ENCODE measurements around the gene CARNS1.
A peak's percentile ranks its signal among the peaks of the same experiment; 100 is the strongest.

CARNS1 gene

DNA sequence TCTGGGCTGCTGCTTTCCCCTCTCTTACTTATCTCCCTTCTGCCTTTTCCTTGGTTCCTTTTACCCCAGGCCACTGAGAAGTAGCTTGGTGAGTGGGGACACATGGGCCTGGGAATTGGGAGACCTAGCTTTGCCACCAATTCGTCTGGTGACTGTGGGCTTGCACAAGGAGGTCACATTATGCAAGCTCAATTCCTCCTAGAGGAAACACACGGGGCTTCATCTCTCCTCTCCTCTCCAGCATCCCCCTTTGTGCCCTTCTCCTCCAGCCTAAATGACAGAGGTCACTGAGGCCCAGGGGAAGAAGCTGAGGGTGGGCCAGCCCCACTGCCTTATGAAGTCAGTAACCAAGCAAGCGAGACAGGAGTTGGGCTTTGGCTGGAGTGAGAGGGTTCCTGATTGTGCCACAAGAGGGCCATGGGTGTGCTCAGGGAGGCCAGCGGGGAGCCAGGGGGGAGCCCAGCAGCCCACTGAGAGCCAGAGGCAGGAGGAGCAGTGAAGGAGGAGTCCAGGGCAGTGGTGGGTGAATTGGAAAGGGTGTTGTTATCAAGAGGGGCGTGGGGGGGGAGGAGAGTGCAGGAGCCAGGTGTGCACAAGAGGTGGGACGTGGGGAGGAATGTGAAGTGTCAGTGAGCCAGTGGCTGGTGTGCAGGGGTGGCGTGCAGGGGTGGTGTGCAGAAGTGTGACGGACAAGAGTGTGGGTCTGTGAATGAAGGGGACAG lies 44.1 kb upstream of the CARNS1 start:
- ChIA-PET CTCF (interaction anchor here (0.6 to 4.0 kb wide), 5 partner anchors 9 to 807 kb away, joined by 4 to 25 read pairs (median 5); partner anchors contain the start of gene PPP1CA), POLR2A (interaction anchor here (1.0 to 2.1 kb wide), 4 partner anchors 10 to 20 kb away, joined by 3 to 10 read pairs (median 4); partner anchors contain the start of gene RAD9A)
- TF ChIP-seq ZNF384 (IDR thresholded peaks at IDR 0.05) = no peak
- TF ChIP-seq NFRKB (IDR thresholded peaks at IDR 0.05) = no peak
- TF ChIP-seq FOXA1 (IDR thresholded peaks at IDR 0.05) = no peak
- TF ChIP-seq SUZ12 (IDR thresholded peaks at IDR 0.05) = no peak
- no peak for TF ChIP-seq HDGF (IDR thresholded peaks at IDR 0.05; ENCODE audit: borderline replicate concordance)
- no peak for TF ChIP-seq TARDBP (IDR thresholded peaks at IDR 0.05)
- TF ChIP-seq ELF4 (IDR thresholded peaks at IDR 0.05) = no peak
- DNase-seq (ENCODE audit: extremely low spot score) = peak; percentile 65

- TF ChIP-seq, protein P1, sequence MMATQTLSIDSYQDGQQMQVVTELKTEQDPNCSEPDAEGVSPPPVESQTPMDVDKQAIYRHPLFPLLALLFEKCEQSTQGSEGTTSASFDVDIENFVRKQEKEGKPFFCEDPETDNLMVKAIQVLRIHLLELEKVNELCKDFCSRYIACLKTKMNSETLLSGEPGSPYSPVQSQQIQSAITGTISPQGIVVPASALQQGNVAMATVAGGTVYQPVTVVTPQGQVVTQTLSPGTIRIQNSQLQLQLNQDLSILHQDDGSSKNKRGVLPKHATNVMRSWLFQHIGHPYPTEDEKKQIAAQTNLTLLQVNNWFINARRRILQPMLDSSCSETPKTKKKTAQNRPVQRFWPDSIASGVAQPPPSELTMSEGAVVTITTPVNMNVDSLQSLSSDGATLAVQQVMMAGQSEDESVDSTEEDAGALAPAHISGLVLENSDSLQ (IDR thresholded peaks at IDR 0.05) = no peak
- TF ChIP-seq FOXM1 (IDR thresholded peaks at IDR 0.05; ENCODE audit: borderline replicate concordance) = no peak
- no peak for TF ChIP-seq LEF1 (IDR thresholded peaks at IDR 0.05; ENCODE audit: borderline replicate concordance)
- no peak for TF ChIP-seq FOXK2 (IDR thresholded peaks at IDR 0.05)
- TF ChIP-seq SP1 (IDR thresholded peaks at IDR 0.05) = no peak
- no peak for TF ChIP-seq HDGF (IDR thresholded peaks at IDR 0.05; ENCODE audit: borderline replicate concordance)
- TF ChIP-seq ELF4 (IDR thresholded peaks at IDR 0.05) = no peak
- TF ChIP-seq NFRKB (IDR thresholded peaks at IDR 0.05) = no peak
- no peak for TF ChIP-seq CTBP1 (IDR thresholded peaks at IDR 0.05; ENCODE audit: borderline replicate concordance)
- no peak for TF ChIP-seq FOXA1 (IDR thresholded peaks at IDR 0.05)
- TF ChIP-seq TARDBP (IDR thresholded peaks at IDR 0.05) = no peak
- no peak for TF ChIP-seq ARNT (IDR thresholded peaks at IDR 0.05)
- no peak for TF ChIP-seq BHLHE40 (IDR thresholded peaks at IDR 0.05; ENCODE audit: borderline replicate concordance)
- TF ChIP-seq SUZ12 (IDR thresholded peaks at IDR 0.05) = no peak
- TF ChIP-seq ZNF384 (IDR thresholded peaks at IDR 0.05) = no peak
- TF ChIP-seq L3MBTL2 (conservative IDR thresholded peaks at IDR 0.05) = no peak
- DNase-seq (ENCODE audit: extremely low spot score) = no peak
- POLR2A ChIA-PET = interaction anchor here (1.2 to 1.5 kb wide), 2 partner anchors 10 to 13 kb away, joined by 3 to 4 read pairs; no protein-coding TSS in a partner anchor
- CTCF ChIA-PET = interaction anchor here (1.4 to 4.0 kb wide), 2 partner anchors 10 to 21 kb away, joined by 4 to 25 read pairs; no protein-coding TSS in a partner anchor
Measured at GRCh38 chr11:67371911-67372320, 43.6 kb upstream of the CARNS1 start.

DNA sequence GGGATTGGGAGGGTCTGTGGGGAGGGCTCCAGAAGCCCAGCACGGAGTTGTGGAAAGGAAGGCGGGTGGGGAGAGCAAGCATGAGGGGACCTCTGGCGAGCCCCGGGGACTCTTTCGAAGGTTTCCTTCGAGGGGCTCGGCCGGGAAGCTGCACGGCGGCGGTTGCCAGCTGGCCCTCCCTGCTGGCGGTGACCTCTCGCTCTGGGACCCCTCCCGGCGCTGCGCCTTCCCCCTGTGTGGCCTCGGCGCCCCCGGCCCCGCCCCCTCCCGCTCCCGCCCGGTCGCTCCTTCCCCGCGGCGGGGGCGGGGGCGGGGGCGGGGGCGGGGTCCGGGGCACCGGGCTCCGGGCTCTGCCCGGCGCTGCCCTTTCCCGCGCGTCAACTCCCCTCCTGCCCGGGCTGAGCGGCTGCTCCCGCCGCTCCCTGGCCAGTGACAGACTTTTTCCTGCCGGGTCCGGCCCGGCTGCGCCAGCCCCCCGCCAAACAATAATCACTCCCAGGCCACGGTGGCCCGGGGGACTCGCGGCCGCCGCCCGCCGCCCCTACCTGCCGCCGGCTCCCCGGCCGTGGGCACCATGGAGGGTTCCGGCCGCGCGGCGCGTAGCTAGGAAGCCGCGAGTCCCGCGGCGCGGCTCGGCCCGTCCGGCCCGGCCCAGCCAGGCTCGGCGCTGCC lies 43.0 kb upstream of the CARNS1 start:
- CTCF ChIA-PET = interaction anchor here (0.8 to 4.0 kb wide), 4 partner anchors 10 to 21 kb away, joined by 4 to 25 read pairs (median 4); no protein-coding TSS in a partner anchor
- POLR2A ChIA-PET = interaction anchor here (1.1 to 1.5 kb wide), 4 partner anchors 9 to 19 kb away, joined by 3 to 4 read pairs (median 3); partner anchors contain the start of gene POLD4
- TF ChIP-seq ARNT (IDR thresholded peaks at IDR 0.05) (no peak), HDGF (IDR thresholded peaks at IDR 0.05; ENCODE audit: borderline replicate concordance) (no peak), ELF4 (IDR thresholded peaks at IDR 0.05) (no peak), SP1 (IDR thresholded peaks at IDR 0.05) (no peak)

GRCh38 chr11:67372993-67373647 lies 42.4 kb upstream of the CARNS1 start, which contains the start of gene CLCF1:
TSS of gene CLCF1 (minus strand) at chr11:67373598. CDS start at chr11:67373539, 59 bp downstream.
- no peak for TF ChIP-seq ARNT (IDR thresholded peaks at IDR 0.05)
- TF ChIP-seq TARDBP (IDR thresholded peaks at IDR 0.05) = no peak
- no peak for TF ChIP-seq NFRKB (IDR thresholded peaks at IDR 0.05)
- TF ChIP-seq LEF1 (IDR thresholded peaks at IDR 0.05; ENCODE audit: borderline replicate concordance) = no peak
- TF ChIP-seq CTBP1 (IDR thresholded peaks at IDR 0.05; ENCODE audit: borderline replicate concordance) = no peak
- TF ChIP-seq FOXA1 (IDR thresholded peaks at IDR 0.05) = no peak
- no peak for TF ChIP-seq ZNF384 (IDR thresholded peaks at IDR 0.05)
- no peak for TF ChIP-seq FOXM1 (IDR thresholded peaks at IDR 0.05; ENCODE audit: borderline replicate concordance)
- TF ChIP-seq ELF4 (IDR thresholded peaks at IDR 0.05) = no peak
- no peak for TF ChIP-seq L3MBTL2 (conservative IDR thresholded peaks at IDR 0.05)
- no peak for TF ChIP-seq FOXK2 (IDR thresholded peaks at IDR 0.05)
- TF ChIP-seq, protein P1 (IDR thresholded peaks at IDR 0.05) = no peak
- TF ChIP-seq SP1 (IDR thresholded peaks at IDR 0.05) = no peak
- TF ChIP-seq SUZ12 (IDR thresholded peaks at IDR 0.05) = no peak
- no peak for TF ChIP-seq HDGF (IDR thresholded peaks at IDR 0.05; ENCODE audit: borderline replicate concordance)
- TF ChIP-seq BHLHE40 (IDR thresholded peaks at IDR 0.05; ENCODE audit: borderline replicate concordance) = no peak
- ChIA-PET CTCF (interaction anchor here (0.8 to 1.5 kb wide), 2 partner anchors 12 to 16 kb away, joined by 4 to 5 read pairs; no protein-coding TSS in a partner anchor), POLR2A (interaction anchor here (0.9 to 1.2 kb wide), 4 partner anchors 8 to 20 kb away, joined by 3 to 4 read pairs (median 4); partner anchors contain the start of gene POLD4)
- peak; percentile 68 for DNase-seq (ENCODE audit: extremely low spot score)

More for the DNA sequence above, 43.0 kb upstream of the CARNS1 start:
- DNase-seq (ENCODE audit: extremely low spot score) = no peak

DNA sequence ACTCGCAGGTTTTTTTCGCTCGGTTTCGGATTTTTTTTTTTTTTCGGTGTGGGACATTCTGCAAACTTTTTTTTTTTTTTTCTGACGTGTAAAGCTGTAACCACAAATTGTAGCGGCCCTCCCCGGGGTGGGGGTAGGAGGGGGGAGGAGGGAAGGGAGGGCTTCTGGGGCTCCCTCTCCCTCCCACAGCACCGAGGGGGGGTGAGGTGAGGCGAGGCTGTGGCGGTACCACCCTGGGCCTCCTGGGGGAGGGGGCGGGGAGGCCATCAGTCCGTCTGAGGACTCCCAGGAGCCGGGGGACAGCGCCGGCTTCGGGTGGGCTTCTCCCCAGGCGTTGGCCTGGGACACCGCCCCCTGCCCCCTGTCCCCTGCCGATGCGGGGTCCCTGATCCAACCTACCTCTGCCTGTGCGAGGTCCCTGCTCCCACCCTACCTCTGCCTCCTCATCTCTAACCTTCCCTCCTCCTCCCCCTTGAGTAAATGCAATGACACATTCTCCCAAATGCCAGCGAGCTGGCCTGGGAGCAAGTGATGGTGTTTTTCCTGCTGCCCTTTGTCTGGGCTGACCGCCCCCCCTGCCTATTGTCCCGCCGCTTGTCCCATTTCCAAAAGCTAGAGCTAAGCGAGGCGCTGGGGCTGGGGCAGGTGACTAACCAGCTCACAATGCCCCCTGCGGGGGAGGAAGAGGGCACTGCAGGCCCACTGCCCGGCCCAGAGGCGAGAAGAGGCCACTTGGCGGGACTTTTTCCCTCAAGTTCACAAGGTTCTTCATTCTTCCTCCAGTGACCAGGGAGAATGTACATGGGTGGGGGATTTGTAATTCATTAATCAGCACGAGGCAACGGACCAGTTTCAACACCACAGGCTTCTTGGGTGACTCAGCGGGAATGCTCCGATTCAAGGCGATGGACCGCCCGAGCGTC lies 41.6 kb upstream of the CARNS1 start:
- CTCF ChIA-PET = interaction anchor here (0.8 to 1.5 kb wide), 9 partner anchors 8 to 28 kb away, joined by 3 to 7 read pairs (median 4); partner anchors contain the start of gene PPP1CA
- POLR2A ChIA-PET = interaction anchor here (0.7 to 0.9 kb wide), 3 partner anchors 11 to 22 kb away, joined by 3 to 4 read pairs (median 3); partner anchors contain the start of gene POLD4
- peak; percentile 52 for DNase-seq (ENCODE audit: extremely low spot score)
- TF ChIP-seq FOXM1 (IDR thresholded peaks at IDR 0.05; ENCODE audit: borderline replicate concordance) (no peak), CTBP1 (IDR thresholded peaks at IDR 0.05; ENCODE audit: borderline replicate concordance) (no peak), BHLHE40 (IDR thresholded peaks at IDR 0.05; ENCODE audit: borderline replicate concordance) (no peak), HDGF (IDR thresholded peaks at IDR 0.05; ENCODE audit: borderline replicate concordance) (no peak), LEF1 (IDR thresholded peaks at IDR 0.05; ENCODE audit: borderline replicate concordance) (no peak), ELF4 (IDR thresholded peaks at IDR 0.05) (no peak), ZNF384 (IDR thresholded peaks at IDR 0.05) (0 out of 2 replicates have a peak, but pooled peaks have one; percentile 62), ARNT (IDR thresholded peaks at IDR 0.05) (no peak), TARDBP (IDR thresholded peaks at IDR 0.05) (no peak)
